Muscle layer of duodenum (tissue), 2 donors: ENCODE measurements around the gene RERE.
A peak's percentile ranks its signal among the peaks of the same experiment; 100 is the strongest.
"Not testable (repeated sequence)": the region's sequence is repeated elsewhere in the genome, so short reads cannot be mapped to it uniquely, and the experiment has no call there.

Experiments used
- H3K27ac ChIP-seq: one replicate; pipeline ENCODE4 v1.7.0; 2013; ENCODE audit warnings: mild to moderate bottlenecking, low read length
- H3K27me3 ChIP-seq: one replicate; pipeline ENCODE4 v1.7.0; 2013; ENCODE audit warnings: low read depth, mild to moderate bottlenecking, control low read depth, low read length
- H3K36me3 ChIP-seq, 2 donors: one replicate each; pipeline ENCODE4 v1.7.0; 2013; ENCODE audit warnings: low read length in 2 of 2, control low read depth in 1 of 2, mild to moderate bottlenecking in 1 of 2; ENCODE audit not compliant: insufficient read depth in 2 of 2, control insufficient read depth in 1 of 2
- H3K4me1 ChIP-seq, 2 donors: one replicate each; pipeline ENCODE4 v1.7.0; 2013; ENCODE audit warnings: low read length in 2 of 2, mild to moderate bottlenecking in 2 of 2, control low read depth in 1 of 2, moderate library complexity in 1 of 2; ENCODE audit not compliant: insufficient read depth in 2 of 2, control insufficient read depth in 1 of 2
- H3K4me3 ChIP-seq, 2 donors: one replicate each; pipeline ENCODE4 v1.7.0; 2013; ENCODE audit warnings: low read length in 2 of 2, low read depth in 1 of 2, mild to moderate bottlenecking in 1 of 2
- H3K9me3 ChIP-seq, 2 donors: one replicate each; pipeline ENCODE4 v1.7.0; 2013; ENCODE audit warnings: low read length in 2 of 2, control low read depth in 1 of 2, mild to moderate bottlenecking in 1 of 2; ENCODE audit not compliant: control insufficient read depth in 1 of 2
- donor health status: healthy.

The RERE gene

DNA sequence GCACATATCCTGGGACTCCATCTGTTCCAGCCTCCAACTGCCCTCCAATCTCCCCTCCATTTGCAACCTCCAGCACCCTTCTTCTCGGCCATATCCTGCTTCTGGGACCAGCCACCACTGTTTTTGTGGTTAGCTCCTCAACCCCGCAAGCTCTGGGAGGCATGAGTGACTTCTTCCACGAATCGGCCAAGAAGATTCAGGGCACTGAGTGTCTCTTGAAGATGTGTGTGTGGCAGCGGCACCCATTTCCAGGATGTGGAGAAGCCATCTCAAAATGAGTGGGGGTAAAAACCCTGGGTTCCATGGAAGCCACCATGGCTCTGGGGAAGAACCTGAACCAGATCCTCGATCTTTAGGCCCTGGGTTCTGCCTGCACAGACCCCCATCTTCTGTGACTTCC is 304.9 kb downstream of the RERE start:
- H3K4me1 ChIP-seq = peaks cover 5 to 18% of the 10 kb centered on the region in 2 donors
- no peak overlapping the region for H3K4me3 ChIP-seq
- no peaks in the 10 kb centered on the region for H3K36me3 ChIP-seq
- H3K9me3 ChIP-seq = no peaks in the 10 kb centered on the region
- H3K27ac ChIP-seq = no peak overlapping the region
- no peaks in the 10 kb centered on the region for H3K27me3 ChIP-seq

DNA sequence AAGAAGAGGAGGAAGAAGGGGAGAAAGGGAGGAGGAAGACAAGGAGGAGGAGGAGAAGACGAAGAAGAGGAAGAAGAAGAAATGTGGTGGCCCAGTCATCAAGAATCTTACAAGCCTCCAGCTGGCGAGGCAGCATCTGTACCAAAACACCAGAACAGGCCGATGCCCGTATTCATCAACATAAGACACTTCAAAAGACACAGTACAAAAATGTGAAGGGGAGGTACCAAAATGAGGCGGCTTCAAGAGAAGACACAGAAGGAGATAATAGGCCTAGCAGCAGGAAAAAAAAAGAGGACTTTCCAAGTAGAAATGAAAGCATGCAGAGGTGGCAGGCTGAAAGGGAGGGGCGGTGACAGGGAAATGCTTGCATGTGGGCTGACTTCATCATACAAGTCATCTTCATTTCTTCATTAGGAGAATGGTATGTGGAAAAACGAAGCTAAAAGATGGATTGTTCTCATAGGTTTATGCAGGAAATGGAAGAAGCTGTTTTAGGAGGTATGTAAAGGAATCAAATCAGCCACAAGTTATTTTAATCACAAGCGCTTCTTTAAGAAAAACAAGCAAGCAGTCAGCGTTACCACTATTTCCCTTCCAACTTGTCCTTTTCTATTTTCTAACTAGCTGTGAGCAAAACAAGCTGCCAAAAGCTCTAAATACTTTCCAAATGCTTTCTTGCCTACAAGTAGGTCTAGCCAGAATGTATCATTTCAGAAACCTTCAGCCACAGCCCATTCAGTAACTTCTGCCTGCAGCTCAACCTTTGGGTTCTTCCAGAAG is 307.2 kb downstream of the RERE start:
- Histone ChIP-seq H3K36me3 (no peaks in the 10 kb centered on the region), H3K4me1 (peaks cover 5 to 11% of the 10 kb centered on the region in 2 donors), H3K27ac (peak overlapping the region; percentile 83), H3K27me3 (no peaks in the 10 kb centered on the region), H3K4me3 (peak overlapping the region; percentile 4 to 45), H3K9me3 (no peaks in the 10 kb centered on the region)

DNA sequence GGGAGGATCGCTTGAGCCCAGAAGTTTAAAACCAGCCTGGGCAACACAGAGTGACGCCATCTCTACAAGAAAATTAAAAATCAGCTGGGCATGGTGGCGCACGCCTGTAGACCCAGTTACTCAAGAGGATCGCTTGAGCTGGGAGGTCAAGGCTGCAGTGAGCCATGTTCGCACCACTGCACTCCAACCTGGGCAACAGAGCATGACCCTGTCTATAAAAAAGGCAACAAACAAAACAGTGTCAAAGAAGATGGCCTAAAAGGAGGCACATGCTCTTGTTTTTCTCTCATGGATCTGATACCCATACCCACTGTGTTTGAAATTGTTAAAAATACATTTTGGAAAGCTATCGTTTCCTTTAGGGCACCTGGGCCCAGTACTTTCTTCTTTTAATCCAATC is 307.9 kb downstream of the RERE start:
- peaks cover 5 to 11% of the 10 kb centered on the region in 2 donors for H3K4me1 ChIP-seq
- H3K27me3 ChIP-seq = no peaks in the 10 kb centered on the region
- no peaks in the 10 kb centered on the region for H3K9me3 ChIP-seq
- H3K36me3 ChIP-seq = no peaks in the 10 kb centered on the region
- H3K4me3 ChIP-seq = peak overlapping the region in 1 of 2 donors; percentile 4
- H3K27ac ChIP-seq = peak overlapping the region; percentile 83

DNA sequence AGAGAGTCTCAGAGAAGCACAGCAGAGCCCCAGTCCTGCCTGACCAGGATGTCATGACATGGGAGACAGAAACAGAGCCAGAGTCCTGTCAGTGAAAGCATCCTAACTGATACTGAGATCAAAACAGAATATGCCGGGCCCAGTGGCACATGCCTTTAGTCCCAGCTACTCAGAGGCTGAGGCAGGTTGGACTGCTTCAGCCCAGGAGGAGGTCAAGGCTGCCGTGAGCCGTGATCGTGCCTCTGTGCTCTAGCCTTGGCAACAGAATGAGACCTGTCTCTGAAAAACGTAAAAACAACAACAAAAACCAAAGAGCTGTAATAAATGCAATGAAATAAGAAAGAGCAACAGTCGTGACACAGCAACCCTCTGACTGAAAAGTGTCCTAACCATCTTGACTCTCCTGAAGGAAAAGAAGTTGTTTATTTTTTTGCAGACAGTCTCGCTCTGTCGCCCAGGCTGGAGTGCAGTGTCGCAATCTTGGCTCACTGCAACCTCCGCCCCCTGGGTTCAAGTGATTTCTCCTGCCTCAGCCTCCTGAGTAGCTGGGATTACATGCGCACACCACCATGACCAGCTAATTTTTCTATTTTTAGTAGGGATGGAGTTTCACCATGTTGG is 310.3 kb downstream of the RERE start:
- Histone ChIP-seq H3K27ac (no peak overlapping the region), H3K4me1 (peaks cover 5 to 14% of the 10 kb centered on the region in 2 donors), H3K4me3 (no peak overlapping the region), H3K36me3 (no peaks in the 10 kb centered on the region), H3K9me3 (no peaks in the 10 kb centered on the region), H3K27me3 (no peaks in the 10 kb centered on the region)

DNA sequence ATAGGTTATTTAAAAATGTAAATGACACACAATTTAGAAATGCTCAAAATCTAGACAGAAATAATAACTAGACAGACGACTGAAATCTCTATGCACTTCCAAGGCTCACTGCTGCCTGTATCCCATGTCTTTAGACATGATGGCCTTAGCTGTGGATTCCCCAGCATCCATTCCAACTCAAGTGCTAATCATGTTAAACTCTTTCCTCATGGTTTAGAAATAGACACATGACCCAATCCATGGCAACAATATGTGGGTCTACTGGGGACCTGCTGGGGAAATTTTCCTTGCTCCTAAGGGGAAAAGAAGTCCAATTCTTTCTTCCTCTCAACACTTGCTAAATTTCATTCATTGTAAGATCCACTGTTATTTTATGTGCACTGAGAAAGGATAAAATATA is 311.0 kb downstream of the RERE start:
- Histone ChIP-seq H3K4me3 (no peak overlapping the region), H3K27me3 (no peaks in the 10 kb centered on the region), H3K36me3 (no peaks in the 10 kb centered on the region), H3K9me3 (no peaks in the 10 kb centered on the region), H3K27ac (no peak overlapping the region), H3K4me1 (peaks cover 5 to 12% of the 10 kb centered on the region in 2 donors)

DNA sequence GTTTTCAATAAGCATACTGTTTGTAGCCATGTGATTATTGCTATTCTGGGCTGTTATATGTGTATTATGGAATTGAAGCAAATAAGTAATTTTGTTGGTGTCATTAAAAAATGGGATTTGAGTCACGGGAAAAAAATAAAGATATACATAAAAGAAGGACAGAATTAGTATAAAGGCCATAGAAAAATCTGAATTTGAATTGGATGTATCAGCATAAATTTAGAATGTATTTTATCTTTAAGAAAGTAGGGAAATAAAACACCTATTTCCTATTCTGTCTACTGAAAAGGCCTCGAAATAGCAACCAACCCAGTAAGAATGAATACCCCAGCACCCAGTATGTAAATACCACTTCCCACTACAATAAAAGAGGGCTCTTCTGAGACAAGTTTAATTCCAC is 313.6 kb downstream of the RERE start:
- H3K9me3 ChIP-seq = no peaks in the 10 kb centered on the region
- H3K4me1 ChIP-seq = peaks cover 0 to 3% of the 10 kb centered on the region in 2 donors
- H3K27ac ChIP-seq = no peak overlapping the region
- no peaks in the 10 kb centered on the region for H3K36me3 ChIP-seq
- no peak overlapping the region for H3K4me3 ChIP-seq
- H3K27me3 ChIP-seq = no peaks in the 10 kb centered on the region

DNA sequence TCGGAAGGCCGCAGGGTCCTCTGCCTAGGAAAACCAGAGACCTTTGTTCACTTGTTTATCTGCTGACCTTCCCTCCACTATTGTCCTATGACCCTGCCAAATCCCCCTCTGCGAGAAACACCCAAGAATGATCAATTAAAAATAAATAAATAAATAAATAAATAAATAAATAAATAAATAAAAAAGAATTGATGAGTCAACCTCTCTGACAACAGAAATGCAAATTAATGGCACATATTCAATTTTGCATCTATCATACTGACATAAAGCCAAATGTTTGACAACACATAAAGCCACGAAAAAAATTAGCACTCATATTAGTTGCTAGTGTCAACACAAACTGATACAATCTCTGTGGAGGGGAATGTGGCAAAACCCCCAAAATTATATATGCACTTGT is 314.5 kb downstream of the RERE start:
- not testable (repeated sequence) for H3K27ac ChIP-seq, H3K4me3 ChIP-seq, H3K36me3 ChIP-seq, H3K27me3 ChIP-seq, H3K9me3 ChIP-seq, H3K4me1 ChIP-seq

DNA sequence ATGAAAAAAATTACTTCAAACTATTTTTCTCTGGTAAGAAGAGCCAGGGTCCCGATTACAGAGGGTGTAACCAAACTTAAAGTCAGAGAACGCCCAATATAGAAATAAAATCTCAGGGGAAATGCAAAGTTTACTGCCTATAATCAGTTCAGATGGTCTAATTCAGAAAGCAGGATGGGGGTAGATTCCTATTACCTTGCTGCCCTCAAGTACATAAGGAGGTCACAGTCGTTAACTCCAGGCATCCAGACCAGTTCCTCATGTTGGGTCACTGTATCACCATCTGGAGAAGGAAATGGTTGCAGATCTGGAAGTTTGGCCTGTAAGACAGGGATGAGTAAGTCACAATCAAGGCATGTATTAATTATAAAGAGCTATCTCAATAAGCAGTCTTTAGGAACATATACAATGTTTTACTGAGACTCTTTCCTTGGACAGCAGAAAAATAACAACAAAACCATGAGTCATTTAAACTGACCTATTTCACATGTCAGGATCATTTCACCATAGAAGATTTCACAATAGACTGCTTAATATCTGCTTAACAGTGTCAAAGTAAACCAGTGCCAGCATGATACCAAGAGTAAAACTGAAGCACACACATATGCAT is 320.1 kb downstream of the RERE start:
- Histone ChIP-seq H3K4me1 (peaks cover 0 to 14% of the 10 kb centered on the region in 2 donors), H3K27ac (no peak overlapping the region), H3K4me3 (no peak overlapping the region), H3K27me3 (no peaks in the 10 kb centered on the region), H3K36me3 (peaks cover 17 to 25% of the 10 kb centered on the region in 2 donors), H3K9me3 (no peaks in the 10 kb centered on the region)

DNA sequence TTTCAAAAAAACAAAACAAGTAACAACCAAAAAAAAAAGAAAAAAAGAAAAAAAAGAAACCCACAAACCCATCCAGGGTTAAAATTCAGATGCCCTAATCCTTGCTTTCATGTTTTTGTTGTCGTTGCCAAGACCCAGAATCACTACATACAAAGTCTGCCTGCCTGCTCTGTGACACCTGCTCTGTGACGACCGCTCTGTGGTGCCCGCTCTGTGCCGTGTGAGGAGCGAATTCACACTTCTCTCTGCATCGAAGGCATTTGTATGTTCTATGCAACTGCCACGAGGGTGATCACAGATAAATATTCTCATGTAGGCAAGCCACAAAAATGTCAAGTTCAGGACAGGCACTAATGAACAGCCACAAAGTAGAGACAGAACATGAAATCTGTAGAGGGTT is 321.0 kb downstream of the RERE start:
- no peaks in the 10 kb centered on the region for H3K9me3 ChIP-seq
- H3K27me3 ChIP-seq = no peaks in the 10 kb centered on the region
- H3K4me1 ChIP-seq = peaks cover 0 to 14% of the 10 kb centered on the region in 2 donors
- no peak overlapping the region for H3K4me3 ChIP-seq
- peaks cover 17 to 25% of the 10 kb centered on the region in 2 donors for H3K36me3 ChIP-seq
- H3K27ac ChIP-seq = no peak overlapping the region

DNA sequence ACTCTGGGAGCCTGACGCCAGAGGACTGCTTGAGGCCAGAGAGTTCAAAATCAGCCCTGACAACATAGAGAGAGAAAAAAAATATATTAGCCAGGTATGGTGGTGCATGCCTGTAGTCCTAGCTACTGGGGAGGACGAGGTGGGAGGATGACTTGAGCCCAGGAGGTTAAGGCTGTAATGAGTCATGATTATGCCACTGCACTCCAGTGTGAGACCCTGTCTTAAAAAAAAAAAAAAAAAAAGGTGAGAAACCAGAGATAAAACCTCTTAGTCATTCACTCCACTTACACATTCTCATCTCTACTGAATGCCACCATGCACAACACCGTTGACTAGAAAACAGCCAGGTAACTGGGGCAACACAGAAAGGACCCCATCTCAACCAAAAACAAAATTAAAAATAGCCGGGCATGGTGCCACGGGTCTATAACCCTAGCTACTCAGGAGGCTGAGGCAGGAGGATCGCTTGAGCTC is 321.5 kb downstream of the RERE start:
- H3K27ac ChIP-seq = no peak overlapping the region
- H3K36me3 ChIP-seq = peaks cover 17 to 25% of the 10 kb centered on the region in 2 donors
- H3K27me3 ChIP-seq = no peaks in the 10 kb centered on the region
- no peak overlapping the region for H3K4me3 ChIP-seq
- no peaks in the 10 kb centered on the region for H3K9me3 ChIP-seq
- peaks cover 0 to 14% of the 10 kb centered on the region in 2 donors for H3K4me1 ChIP-seq

DNA sequence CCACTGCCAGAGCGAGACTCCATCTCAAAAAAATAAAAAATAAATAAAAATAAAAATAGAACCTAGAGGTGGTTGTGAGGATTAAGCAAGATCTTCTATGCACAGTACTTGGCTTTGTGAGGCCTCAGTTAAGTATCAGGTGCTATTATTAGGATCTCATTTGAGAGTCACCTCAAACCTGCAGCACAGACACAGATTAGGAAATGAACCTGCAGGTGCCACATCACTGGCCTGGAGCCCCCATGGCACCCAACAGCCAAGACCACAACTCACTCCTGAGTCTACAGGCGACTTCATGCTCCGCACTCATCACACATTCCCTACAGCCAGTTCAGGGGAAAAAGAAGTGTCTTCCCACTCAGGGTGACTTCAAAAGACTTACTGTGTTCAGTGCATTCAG is 322.8 kb downstream of the RERE start:
- H3K4me1 ChIP-seq = peaks cover 0 to 14% of the 10 kb centered on the region in 2 donors
- H3K36me3 ChIP-seq = peaks cover 17 to 25% of the 10 kb centered on the region in 2 donors
- H3K9me3 ChIP-seq = no peaks in the 10 kb centered on the region
- no peak overlapping the region for H3K4me3 ChIP-seq
- no peaks in the 10 kb centered on the region for H3K27me3 ChIP-seq
- no peak overlapping the region for H3K27ac ChIP-seq
